H1 (cell line): Measurements from ENCODE around the gene ENTPD6. TPM values are rescaled to one million over a fixed set of nuclear protein-coding genes. Genes with fewer than 3 reads are reported as not detected.

ENCODE experiments used
- ATF2 ChIP-seq: IDR thresholded peaks from 2 replicates; pipeline ENCODE4 v1.6.1; 2012; ENCODE audit warnings: low read length, inconsistent platforms
- CHD2 ChIP-seq: IDR thresholded peaks from 2 replicates; pipeline ENCODE4 v1.6.1; 2012; ENCODE audit warnings: low read length, improper control_type of control experiment
- HDAC6 ChIP-seq: IDR thresholded peaks from one replicate; pipeline ENCODE4 v1.7.1; 2012; ENCODE audit warnings: low read depth, mild to moderate bottlenecking, inconsistent platforms, low read length, moderate library complexity
- polyA plus RNA-seq, 7 experiments: library from polyadenylated mRNA; depleted of rRNA in 3 of 7; stranded (reverse) in 5 of 7; unstranded in 2 of 7; fragments of >200 nt in 5 of 7; fragments of 200-250 nt in 2 of 7; gene quantifications; 1 replicate in 5 of 7; 2 replicates in 1 of 7; 4 replicates in 1 of 7; pipeline versions ENCODE4 v1.2.1 to v1.2.3, GENCODE V29; 2011 to 2013; ENCODE audit warnings: missing spikeins in 2 of 7, mixed read lengths in 2 of 7
- total RNA-seq: library from RNA; stranded (reverse); fragmentation: NEBNext Ultra II Directional; extraction: Animal tissue kit (Norgen Biotek cat#: 25700); gene quantifications from 2 replicates; pipeline ENCODE4 v1.2.1, GENCODE V29; 2021

ENTPD6 gene
- total and polyA plus RNA-seq, 2 of the 8 experiments (the other 6 are each of a cell fraction or from before 2014, with no cell fraction given): 47.8 to 57.3 TPM

DNA sequence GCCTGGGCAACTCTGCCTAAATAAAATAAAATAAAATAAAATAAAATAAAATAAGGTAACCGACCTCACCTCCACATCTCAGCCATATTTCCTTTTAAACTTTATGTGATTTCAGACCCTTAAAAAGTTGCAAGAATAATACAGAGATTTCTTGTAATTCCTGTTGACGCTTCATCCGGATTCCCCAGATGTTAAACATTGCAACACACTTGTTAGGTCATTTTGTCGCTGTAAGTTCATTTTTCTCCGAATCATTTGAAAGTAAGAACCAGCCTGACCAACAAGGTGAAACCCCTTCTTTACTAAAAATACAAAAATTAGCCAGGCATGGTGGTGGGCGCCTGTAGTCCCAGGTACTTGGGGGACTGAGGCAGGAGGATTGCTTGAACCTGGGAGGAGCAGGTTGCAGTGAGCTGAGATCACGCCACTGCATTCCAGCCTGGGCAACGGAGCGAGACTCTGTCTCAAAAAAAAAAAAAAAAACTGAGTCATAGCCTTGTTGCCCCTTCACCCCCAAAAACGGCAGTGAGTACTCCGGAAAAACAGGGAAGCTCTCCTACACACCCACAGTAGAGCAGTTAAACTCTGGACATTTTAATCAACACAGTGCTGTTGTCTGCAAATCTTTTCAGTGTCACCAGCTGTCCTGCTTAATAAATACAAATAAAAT, 58.2 kb downstream of the ENTPD6 start (continued):
- TF ChIP-seq ATF2 (no peak), CHD2 (no peak), HDAC6 (no peak)
